ENCODE measurements around the gene BATF.

Gene BATF

DNA sequence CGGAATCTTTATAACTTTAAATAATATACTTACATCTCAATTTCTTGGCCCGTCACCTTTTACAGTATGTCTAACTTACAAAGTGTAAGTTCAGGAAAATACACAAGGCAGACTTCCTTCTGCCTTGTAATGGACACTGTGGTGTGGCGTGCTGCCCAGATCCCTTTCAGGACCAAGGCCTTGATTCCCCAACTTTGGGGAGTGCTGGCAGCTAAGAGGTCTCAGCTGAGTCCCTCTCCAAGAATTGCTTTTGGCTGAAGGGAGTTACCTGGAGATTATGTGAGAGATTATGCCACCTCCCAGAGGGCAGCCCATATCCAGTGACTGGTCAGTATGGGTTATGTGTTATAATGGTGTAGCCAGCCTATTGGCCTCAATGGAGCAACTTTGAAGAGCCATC lies 21.2 kb upstream of the BATF start:
- no peak for DNase-seq

DNA sequence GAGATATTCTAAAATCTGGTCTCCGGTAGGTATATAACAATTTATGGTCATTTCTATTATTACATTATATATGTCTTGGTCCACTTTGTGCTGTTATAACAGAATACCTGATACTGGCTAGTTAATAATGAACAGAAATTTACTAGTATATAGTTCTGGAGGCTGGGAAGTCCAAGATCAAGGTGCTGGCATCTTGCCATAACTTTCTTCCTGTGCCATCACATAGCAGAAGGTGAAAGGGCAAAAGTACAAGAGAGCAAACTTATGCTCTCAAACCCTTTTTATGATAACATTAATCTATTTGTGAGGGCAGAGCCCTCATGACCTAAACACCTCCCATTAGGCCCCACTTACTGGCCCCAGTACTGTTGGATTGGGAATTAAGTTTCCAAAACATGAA lies 17.9 kb upstream of the BATF start:
- no peak for DNase-seq

DNA sequence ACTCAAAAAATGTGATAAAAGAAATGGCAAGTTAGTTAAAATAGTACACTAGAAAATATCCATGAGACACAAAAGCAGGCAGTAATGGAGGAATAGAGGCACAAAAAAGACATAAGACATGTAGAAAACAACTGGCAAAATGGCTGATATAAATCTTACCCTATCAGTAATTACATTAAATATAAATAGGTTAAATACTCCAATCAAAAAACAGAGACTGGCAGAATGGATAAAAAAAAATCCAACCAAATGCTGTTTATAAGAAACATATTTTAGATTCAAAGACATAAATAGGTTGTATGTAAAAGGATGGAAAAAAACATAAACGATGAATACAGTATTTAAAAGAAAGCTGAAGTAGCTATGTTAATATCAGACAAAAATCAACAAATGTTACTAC lies 15.3 kb upstream of the BATF start:
- no peak for DNase-seq

DNA sequence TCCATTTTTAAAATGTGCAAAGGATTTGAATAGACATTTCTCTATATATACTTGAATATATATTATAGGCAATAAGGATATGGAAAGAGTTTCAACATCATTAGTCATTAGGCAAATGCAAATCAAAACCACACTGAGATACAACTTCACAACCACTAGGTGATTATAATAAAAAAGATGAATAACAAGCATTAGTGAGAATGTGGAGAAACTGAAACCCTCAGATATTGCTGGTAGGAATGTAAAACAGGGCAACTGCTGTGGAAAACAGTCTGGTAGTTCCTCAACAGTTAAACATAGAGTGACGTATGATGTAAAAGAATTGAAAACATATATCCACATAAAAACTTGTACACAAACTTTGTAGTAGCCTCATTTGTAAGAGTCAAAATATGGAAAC lies 11.7 kb upstream of the BATF start:
- DNase-seq: no peak

DNA sequence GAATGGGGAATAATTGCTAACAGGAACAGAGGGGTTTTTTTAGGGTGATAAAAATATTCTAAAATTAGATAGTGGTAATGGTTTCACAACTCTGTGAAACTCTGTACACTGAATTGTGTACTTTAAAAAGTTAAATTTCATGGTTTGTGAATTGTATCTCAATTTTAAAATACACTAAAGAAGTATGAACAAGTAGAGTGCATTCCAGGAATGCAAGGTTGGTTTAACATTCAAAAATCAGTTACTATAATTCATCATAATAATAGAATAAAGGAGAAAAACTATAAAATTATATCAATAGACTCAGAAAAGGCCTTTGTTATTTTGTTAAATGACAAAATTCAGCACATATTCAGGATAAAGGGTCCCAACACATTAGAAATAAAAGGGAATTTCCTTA lies 11.1 kb upstream of the BATF start:
- no peak for DNase-seq

DNA sequence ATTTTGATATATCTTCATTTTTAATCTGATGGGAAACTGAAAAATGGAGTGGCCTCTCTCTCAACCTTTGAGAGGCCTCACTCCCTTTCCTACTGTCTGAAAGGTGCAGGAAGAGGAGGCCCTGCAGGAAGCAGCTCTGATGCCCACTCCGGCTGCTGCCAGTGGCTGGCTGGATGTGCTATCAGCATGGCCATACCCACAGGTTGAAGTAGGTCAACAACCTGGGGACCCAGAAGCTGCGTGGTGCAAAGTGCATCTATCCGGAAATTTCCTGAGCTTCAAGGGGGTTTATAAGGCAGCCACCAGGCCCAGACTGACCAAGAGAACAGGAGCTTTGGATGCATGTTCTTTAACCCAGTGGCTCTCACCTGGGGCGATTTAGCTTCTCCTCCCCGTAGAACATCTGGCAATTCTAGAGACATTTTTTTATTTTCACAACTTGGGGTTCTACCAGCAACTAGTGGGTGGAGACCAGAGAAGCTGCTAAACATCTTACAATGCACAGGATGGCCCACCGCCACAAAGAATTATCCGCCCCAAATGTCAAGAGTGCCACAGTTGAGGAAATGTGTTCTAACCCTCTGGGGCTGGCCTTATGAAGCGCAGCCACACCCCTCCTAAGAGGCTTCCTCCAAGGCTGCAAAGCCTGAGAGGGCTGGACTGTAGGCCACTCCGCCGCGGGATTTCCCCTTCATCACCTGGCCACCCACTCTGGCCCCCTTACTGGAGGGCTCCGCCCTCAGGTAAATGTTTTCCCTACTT lies 8.2 kb upstream of the BATF start:
- DNase-seq: no peak

DNA sequence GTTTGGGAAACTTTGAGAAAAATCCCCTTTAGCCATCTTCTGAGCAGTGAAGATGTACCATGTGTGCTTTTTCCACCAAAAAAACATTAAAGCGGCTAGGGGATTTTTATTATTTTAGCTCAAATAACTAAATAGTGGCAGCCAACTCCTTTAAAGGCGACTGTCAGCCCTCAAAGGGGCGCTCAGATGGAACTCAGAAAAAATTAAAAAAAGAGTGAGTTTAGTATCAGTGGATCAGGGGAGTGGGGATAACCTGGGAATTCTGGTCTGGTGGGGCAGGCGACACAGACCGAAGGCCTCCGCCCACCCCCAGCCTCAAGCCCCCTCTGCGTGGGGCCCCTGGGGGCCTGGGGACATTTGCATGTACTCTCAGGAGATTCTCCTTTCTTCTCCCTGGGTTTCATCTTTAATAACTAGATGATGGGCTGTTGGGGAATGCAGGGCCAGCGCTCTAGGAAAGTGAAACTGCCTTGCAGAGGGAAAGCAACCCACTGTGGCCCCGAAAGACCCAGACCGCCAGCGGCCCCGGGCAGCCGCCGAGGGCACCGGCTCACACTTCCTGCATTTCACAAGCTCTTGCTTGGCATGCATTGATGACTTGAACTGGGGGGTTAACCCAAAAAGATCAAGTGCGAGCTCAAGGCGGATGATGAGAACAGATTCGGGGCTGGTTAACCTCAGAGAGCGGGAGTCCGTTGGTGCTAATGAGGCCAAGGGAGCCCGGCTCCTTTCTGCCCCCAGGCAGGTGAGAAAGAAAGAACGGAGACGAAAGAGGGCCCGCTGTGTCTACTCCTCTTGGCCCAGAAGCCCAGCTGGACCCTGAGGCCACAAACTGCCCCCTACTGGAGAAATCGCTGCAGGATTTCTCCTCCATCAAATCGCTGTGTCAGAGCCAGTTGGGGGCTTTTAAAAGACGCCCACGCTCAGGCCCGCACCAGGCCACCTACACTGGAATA lies 7.3 kb upstream of the BATF start:
- DNase-seq: no peak

DNA sequence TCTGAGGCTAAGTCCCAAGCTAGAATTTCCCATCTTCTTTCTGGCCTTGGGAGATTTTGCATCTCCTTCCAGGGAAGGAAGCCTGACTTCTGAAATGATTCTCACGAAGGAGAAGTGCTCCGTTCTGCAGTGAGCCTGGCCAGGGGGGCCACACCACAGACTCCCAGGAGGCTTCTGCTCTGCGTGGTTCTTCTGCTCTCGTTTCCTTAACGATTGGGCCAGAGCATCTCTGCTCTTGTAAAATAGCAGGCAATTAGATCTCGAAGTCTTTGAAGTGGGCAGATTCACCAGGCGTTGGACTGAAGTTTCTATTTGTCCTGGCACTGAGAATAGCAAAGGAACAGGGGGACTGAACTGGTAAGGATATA lies 6.7 kb upstream of the BATF start:
- no peak for DNase-seq

DNA sequence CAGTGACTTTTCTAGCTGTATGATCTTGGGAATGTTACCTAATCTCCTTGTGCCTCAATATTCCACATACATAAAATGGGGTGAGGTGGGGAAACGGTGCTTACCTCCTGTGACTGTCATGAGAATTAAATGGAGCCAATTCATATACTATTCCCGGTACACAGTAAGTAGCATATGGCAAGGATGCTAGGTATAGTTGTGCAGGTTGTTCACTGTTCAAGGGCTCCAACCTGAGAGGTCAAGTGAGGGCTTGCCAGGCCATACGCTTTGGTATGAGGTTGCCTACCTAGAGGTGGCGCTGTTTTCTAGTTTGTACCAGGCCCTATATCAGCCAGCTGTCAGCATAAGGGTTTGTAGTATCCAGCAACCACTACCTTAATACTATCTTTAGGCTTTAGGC lies 3.6 kb upstream of the BATF start:
- DNase-seq: no peak

DNA sequence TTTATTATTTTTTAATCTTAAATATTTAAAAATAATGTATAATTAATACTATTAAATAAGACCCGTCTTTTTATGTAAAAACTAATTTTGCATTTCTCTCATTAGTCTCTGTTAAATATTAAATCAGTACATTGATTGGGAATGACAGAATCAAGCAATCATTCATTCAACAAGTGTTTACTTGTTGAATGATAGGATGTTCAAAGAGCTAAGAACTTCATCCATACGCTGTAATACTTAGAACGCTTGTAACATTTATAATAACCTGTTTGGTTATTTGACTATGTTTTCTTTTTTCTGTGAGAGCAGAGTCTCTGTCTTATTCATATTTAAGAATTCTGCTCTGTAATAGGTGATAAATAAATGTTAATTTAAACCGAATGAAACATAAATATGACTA lies 2.9 kb upstream of the BATF start:
- DNase-seq: no peak

DNA sequence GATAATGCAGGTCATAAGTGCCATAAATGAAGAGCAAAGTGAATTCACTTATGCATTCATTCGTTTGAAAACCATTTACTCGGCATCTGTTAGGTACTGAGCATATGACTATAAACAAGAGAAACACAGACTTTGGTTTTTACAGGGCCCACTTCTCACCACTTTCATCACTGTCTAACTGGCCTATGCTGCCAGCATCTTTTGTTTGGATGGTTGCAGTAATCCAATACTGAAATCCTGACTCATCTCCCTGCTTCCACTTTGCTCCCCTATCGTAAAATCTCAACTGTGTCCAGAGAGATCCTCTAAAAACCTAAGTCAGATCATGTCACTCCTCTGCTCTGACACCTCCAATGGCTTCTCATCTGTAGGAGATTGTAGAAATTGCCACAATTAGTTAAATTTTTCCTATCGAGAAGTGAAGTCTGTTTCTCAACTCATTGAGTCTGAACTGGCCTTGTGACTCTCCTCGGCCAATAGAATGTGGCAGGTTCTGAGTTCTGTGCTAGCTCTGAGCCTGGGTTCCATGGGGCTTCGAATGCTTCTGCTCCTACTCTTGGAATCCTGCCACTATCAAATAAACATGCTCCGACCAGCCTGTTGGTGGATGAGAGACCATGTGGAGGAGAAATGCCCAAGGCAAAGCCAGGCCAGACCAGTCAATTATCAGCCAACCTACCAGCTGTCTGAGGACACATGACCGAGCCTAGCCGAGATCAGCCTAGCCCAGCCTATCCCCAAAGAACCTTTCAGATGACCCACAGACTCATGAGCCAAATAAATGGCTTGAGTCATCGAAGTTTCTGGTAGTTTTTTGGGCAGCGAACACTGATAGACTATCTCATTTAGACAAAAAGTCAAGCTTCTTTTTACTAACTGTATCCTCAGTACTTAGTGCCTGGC lies 2.2 kb upstream of the BATF start:
- no peak for DNase-seq

DNA sequence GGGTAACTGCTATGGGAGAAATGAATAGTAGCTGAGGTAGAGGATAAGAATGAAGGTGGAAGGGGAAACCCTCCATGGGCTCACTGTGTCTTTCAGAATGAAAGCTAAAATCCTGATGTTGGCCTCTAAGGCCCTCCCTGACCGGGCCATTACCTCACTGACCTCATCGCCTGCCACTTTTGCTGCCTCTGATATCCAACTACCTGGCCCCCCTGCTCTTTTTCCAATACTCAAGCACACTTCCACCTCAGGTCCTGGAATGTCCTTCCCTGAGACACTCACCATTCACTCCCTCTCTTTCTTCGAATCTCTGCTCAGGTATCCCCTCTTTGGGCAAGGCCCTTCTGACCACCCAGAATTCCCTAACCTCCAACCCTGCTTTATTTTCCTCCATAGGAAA lies 1.4 kb upstream of the BATF start:
- DNase-seq: no peak

DNA sequence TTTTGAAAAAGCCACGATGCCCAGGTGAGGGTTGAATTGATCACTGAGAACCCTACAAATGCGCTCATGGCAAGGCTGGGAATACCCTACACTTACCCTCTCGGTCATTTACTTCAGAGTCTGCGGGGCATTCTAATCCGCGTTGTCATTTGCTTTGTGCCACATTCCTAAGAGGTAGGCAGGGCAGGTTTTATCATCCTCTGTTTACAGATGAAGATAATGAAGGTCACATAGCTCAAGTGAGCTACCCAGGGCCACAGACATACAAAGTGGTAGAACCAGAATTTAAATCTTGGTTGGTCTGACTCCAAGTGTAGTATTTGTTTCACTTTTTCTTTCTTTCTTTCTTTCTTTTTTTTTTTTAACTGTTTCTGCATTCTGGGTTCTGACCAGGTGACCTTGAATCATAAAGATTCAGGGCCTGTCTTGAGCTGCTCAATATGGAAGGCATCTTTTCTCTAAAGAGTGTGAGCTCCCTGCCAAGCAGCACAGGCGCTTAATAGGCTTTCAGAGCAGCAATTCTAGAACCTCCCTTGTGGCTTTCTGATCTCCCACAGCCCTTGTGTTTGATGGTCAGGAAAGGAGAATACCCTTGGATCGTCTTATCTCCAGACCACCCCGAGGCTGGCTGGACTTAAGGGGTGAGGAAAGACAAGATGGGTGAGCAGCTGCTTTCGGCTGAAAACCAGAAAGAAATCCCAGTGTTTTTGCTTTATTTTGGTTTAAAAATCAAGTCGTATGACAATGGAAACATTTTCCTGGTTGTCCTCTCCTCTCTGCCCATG lies 662 bp upstream of the BATF start:
- no peak for DNase-seq

DNA sequence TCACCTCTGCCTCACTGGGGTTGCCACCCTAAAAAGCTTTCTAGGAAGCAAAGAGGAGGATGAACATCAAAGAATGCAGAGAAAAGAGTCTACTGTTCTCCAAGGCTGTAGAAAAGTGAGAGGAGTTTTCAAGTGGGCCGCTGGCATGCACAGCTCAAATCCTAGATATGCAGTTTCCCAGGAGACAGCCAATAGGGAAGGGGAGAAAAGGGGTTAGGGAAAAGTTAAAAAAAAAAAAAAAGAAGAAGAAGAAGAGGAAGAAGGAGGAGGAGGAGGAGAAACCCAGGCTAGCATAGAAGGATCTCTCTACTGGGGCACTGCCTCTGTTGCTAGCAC lies 682 bp downstream of the BATF start:
- DNase-seq: no peak

DNA sequence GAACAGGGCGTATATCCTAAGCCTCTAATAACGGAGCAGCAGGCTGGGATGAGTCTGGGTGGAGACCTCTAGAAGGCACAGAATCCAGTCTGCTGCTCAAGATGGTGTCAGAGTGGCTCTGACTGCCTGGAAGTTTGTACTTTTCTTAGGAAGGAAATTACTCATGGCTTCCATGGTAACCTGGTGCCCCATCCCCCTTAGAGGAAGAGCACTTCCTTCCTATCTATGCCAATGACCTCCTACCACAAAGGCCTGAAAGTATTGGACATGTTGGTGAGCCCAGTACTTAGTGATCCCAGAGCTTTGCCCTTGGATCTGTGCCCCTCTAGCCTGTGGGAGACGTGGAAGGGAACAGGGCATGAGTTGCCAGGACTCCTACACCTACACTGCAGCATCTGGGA lies 1.5 kb downstream of the BATF start:
- no peak for DNase-seq

DNA sequence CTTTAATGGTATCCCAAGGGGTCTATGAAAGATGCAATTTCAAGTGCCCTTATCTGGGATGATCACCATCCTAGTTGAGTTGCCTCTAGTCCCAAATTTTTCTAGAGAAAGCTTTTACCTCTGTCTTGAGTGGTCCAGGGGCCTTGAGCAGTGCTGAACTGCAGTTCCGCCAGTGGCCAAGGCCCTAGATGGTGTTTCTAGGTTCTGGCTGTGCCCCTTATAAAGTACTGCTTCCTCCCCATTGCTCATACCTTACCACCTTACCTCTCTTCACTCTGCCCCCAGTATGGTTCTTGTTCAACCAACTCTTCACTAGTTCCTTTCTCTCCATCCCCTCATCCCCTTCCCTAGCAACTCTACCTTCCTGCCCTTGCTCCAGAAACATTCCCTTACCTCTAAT lies 3.7 kb downstream of the BATF start:
- no peak for DNase-seq

DNA sequence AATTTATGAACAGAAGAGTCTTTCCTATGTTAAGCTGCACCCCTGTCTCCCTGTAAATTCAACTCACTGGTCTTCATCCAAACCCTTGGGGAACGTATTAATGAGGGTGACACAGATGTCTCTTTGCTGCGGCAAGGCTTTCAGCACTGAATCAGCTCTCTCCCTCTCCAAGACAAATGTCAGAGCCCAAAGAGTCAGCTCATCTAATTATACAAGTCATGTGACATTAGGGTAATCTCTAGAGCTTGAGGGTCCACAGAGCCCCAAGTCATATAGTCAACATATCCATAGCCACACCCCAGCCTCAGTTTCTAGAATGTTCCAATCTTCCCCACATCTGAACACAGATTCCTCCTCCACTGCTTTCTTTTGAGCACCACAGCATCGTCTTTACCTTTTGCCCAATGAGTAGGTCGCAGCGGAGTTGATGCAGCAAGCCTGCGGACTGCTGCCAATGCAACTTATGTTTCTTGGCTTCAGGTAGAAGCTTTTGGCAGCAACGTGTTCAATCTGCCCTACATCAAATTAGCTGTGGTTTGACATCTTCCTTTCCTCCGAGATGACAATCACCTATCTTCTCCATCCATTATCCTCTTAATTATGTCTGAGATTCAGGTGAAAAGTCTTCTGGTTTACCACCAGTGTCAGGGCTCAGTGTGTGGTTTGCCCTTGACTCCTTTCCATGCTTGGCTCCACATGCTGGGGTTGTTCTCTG lies 5.3 kb downstream of the BATF start:
- no peak for DNase-seq

DNA sequence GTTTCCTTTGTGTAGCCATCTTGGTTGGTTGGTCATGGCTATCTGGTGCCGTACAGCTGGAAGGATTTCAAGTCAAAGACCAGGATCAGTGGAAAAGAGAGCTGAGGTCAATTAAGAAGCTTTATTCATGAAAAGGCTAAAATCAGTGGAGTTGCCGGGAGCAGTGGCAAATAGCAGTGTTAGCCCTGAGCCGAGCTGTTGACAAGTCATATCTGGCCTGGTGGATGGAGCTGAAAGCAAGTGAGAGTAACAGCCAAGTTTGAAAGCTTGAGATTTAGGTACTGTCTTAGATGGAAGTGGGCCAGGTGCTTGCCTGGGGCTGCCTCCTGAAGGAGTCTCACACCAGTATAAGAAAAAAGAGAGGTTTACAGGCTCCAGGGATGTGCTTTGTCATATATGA lies 9.0 kb downstream of the BATF start:
- no peak for DNase-seq

DNA sequence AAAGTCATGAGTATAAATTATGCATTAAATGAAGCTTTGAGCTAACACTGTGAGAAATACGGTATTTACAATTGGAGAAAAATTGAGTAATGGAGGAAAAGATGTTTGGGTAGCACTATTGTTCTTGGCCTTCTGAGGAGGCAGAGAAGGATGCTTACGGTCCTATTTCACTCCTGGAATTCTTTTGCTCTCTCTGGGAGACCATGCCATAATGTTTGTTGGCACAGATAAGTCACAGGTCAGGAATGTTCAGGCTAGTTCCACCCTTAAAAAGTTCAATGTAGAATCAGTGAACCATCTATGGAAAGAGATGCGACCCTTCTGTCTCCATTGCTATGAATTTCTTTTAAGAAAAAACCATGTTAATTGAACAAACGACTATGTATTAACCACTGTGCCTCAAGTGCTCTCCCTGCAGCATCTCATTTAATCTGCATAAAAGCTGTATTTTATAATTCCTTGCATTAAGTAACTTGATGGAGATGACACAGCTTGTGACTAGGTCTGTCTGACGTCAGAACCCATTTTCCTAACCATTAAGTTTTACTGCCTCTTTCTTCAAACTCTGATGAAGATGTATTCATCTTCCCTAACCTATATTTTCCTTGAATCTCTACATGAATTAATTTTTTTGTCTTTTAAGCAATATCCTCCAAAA lies 9.5 kb downstream of the BATF start:
- DNase-seq: no peak

DNA sequence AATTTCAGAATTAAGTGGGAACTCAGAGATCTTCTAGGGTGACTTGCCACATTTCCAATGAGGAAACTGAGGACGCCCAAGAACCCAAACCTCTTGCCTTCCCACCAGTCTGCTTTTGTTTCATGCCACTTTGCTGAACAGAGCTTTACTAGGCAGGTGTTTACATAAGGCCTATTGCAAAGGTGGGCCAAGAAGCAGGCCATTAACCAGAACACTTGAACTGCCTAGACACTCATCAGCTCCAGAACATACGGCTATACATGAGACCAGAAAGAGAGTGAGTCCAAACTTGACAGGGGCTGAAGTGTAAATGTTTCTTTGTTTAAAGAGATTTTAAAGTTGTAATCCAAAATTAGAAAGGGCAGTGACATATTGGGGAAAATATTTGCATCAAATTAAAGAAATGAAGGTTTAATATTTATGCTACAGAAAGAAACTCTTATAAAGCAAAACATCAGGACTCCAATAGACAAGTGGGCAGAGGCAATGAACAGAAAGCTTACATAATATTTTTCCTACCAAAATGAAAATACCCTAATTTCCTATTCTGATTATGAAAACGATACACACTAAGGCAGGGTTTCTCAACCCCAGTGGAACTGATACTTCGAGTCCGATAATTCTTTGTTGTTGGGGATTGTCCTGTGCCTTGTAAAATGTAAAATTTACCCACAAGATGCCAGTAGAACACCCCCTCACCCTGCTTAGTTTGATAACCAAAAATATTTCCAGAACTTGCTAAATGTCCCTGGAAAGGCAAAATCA lies 11.7 kb downstream of the BATF start:
- DNase-seq: no peak
